Panc1 (cell line): Measurements from ENCODE around the gene E2F3. TPM values are rescaled to one million over a fixed set of nuclear protein-coding genes. Genes with fewer than 3 reads are reported as not detected.

Experiments
- ATAC-seq: fragments of 200-7000 bp; cut with Tn5 transposase; 2 replicates; pipeline ENCODE4 v1.9.1; 2020; ENCODE audit warnings: mild to moderate bottlenecking, moderate library complexity
- BruUV-seq: library from RNA; stranded (reverse); fragments of 400-500 nt; replicated peaks from 2 replicates; lab custom pipeline; 2021; lab: Mats Ljungman, UMichigan
- CTCF ChIA-PET: fragments of 300-600 bp; sonication (Branson Sonifier 250); formaldehyde crosslinking; loops from one replicate; lab custom pipeline; 2022; ENCODE audit warnings: antibody characterized with exemption; lab: Charles Lee
- POLR2A ChIA-PET: fragments of 300-600 bp; sonication (Branson Sonifier 250); formaldehyde crosslinking; loops from one replicate; lab custom pipeline; 2022; ENCODE audit warnings: antibody characterized with exemption; lab: Charles Lee
- DNase-seq: peaks from one replicate; pipeline ENCODE4 v3.0.0-alpha.2; 2010; ENCODE audit warnings: low read depth, low spot score
- H3K27ac ChIP-seq: 2 replicates; pipeline ENCODE4 v1.5.1; 2011; ENCODE audit warnings: mild to moderate bottlenecking, low read length, inconsistent platforms
- H3K27me3 ChIP-seq: fragments of 200-500 bp; sonication (Bioruptor generic); 2 replicates; pipeline ENCODE4 v1.6.0; 2014; ENCODE audit warnings: low read length, inconsistent platforms; ENCODE audit not compliant: control insufficient read depth, insufficient read depth
- H3K36me3 ChIP-seq: fragments of 200-500 bp; sonication (Bioruptor generic); 2 replicates; pipeline ENCODE4 v1.5.1; 2014; ENCODE audit warnings: inconsistent platforms, mild to moderate bottlenecking, low read length, moderate library complexity; ENCODE audit not compliant: control insufficient read depth, insufficient read depth
- H3K4me1 ChIP-seq: 2 replicates; pipeline ENCODE4 v1.5.1; 2011; ENCODE audit warnings: inconsistent platforms, mild to moderate bottlenecking, low read length, moderate library complexity; ENCODE audit not compliant: control insufficient read depth, insufficient read depth
- H3K4me3 ChIP-seq, 2 experiments: 2 replicates each; pipeline ENCODE4 v1.5.1; 2011 to 2012; ENCODE audit warnings: low read depth in 2 of 2, low read length in 2 of 2, mild to moderate bottlenecking in 2 of 2, inconsistent platforms in 1 of 2, moderate library complexity in 1 of 2
- H3K9me3 ChIP-seq: fragments of 200-500 bp; sonication (Bioruptor generic); 2 replicates; pipeline ENCODE4 v1.5.1; 2014; ENCODE audit warnings: low read depth, mild to moderate bottlenecking, inconsistent platforms, low read length, moderate library complexity; ENCODE audit not compliant: control insufficient read depth, insufficient read depth
- POLR2AphosphoS5 ChIP-seq: IDR thresholded peaks from 2 replicates; pipeline ENCODE4 v1.6.1; 2012; ENCODE audit warnings: mild to moderate bottlenecking, low read depth, low read length, moderate library complexity
- SIN3A ChIP-seq: IDR thresholded peaks from 2 replicates; pipeline ENCODE4 v1.6.1; 2012; ENCODE audit warnings: low read depth, mild to moderate bottlenecking, low read length, moderate library complexity, borderline replicate concordance; ENCODE audit not compliant: insufficient read depth
- TCF7L2 ChIP-seq: IDR thresholded peaks from 2 replicates; pipeline ENCODE4 v1.6.1; 2011; ENCODE audit warnings: mild to moderate bottlenecking, low read depth, low read length, inconsistent platforms
- in situ Hi-C: cut with HindIII; loops from 2 replicates; pipeline ENCODE4 v1.10.0; 2016; ENCODE audit warnings: low sequenced_read_pairs, low pct_unique_long_range_greater_than_20kb
- intact Hi-C: fragments of 100-400 bp; cut with micrococcal nuclease; formaldehyde crosslinking; loops from one replicate; pipeline ENCODE4 v1.10.0; 2022; ENCODE audit not compliant: unreplicated experiment
- total RNA-seq: library from RNA; stranded (reverse); gene quantifications from one replicate; pipeline ENCODE4 v1.2.1, GENCODE V29; 2021; ENCODE audit not compliant: unreplicated experiment
- TF ChIP-seq, protein P1 (sequence below), 2 experiments: IDR thresholded peaks; 2 replicates each; pipeline ENCODE4 v1.6.1; 2011 to 2012; ENCODE audit warnings: low read depth in 2 of 2, control low read depth in 1 of 2, low read length in 1 of 2, mild to moderate bottlenecking in 1 of 2, moderate library complexity in 1 of 2; ENCODE audit not compliant: insufficient read depth in 1 of 2
- TF ChIP-seq, protein P2 (sequence below): fragments of 450-650 bp; IDR thresholded peaks from 2 replicates; pipeline ENCODE4 v1.5.1; 2017; ENCODE audit warnings: mild to moderate bottlenecking

E2F3 gene
- total RNA-seq, 1 experiment from 2014 or later, result 31.0 TPM

DNA sequence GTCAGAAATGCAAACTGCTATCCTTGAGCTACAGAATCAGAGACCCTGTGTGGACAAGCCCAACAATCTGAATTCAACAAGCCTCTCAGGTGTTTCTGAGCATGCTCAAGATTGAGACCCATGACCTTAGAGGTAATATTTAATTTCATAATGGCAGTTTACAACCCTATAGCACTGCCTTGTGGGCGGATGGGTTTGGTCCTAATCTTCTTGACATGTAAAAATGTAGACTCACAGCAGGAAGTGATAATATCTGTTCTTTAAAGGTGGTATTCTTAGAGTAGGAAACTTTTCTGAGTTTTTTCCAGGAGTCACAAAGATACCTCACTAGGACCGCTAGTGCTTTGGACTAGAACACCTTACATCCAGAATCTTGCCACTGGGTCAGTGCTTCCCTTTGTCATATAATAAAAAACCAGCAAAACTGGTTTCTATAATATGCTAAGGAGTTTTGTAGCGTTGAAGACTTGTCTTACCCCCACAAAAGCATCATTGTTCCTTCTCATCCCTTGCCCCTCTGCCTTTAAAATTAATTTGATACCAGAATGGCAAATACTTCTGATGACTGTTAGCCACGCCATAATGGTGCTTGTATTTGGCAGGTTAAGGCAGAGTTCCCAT is 52.6 kb downstream of the E2F3 start:
- in situ Hi-C loops, result no loop called here
- no peaks in the 10 kb centered on the region for H3K36me3 ChIP-seq
- DNase-seq, result no peak
- ATAC-seq, result no peak
- ChIA-PET POLR2A (no interaction called here), CTCF (no interaction called here)
- no TSS peak for BruUV-seq
- TF ChIP-seq, protein P1, sequence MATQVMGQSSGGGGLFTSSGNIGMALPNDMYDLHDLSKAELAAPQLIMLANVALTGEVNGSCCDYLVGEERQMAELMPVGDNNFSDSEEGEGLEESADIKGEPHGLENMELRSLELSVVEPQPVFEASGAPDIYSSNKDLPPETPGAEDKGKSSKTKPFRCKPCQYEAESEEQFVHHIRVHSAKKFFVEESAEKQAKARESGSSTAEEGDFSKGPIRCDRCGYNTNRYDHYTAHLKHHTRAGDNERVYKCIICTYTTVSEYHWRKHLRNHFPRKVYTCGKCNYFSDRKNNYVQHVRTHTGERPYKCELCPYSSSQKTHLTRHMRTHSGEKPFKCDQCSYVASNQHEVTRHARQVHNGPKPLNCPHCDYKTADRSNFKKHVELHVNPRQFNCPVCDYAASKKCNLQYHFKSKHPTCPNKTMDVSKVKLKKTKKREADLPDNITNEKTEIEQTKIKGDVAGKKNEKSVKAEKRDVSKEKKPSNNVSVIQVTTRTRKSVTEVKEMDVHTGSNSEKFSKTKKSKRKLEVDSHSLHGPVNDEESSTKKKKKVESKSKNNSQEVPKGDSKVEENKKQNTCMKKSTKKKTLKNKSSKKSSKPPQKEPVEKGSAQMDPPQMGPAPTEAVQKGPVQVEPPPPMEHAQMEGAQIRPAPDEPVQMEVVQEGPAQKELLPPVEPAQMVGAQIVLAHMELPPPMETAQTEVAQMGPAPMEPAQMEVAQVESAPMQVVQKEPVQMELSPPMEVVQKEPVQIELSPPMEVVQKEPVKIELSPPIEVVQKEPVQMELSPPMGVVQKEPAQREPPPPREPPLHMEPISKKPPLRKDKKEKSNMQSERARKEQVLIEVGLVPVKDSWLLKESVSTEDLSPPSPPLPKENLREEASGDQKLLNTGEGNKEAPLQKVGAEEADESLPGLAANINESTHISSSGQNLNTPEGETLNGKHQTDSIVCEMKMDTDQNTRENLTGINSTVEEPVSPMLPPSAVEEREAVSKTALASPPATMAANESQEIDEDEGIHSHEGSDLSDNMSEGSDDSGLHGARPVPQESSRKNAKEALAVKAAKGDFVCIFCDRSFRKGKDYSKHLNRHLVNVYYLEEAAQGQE (IDR thresholded peaks at IDR 0.05; ENCODE audit: insufficient read depth in 1 of 2, low read depth in 2 of 2, low read length in 1 of 2), result no peak
- TF ChIP-seq SIN3A, result no peak
- TF ChIP-seq, protein P2, sequence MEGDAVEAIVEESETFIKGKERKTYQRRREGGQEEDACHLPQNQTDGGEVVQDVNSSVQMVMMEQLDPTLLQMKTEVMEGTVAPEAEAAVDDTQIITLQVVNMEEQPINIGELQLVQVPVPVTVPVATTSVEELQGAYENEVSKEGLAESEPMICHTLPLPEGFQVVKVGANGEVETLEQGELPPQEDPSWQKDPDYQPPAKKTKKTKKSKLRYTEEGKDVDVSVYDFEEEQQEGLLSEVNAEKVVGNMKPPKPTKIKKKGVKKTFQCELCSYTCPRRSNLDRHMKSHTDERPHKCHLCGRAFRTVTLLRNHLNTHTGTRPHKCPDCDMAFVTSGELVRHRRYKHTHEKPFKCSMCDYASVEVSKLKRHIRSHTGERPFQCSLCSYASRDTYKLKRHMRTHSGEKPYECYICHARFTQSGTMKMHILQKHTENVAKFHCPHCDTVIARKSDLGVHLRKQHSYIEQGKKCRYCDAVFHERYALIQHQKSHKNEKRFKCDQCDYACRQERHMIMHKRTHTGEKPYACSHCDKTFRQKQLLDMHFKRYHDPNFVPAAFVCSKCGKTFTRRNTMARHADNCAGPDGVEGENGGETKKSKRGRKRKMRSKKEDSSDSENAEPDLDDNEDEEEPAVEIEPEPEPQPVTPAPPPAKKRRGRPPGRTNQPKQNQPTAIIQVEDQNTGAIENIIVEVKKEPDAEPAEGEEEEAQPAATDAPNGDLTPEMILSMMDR, result no peak
- peaks cover 15% of the 10 kb centered on the region; the same call in 1 of the 2 replicates for H3K4me1 ChIP-seq
- intact Hi-C loops, result no loop called here
- H3K27ac ChIP-seq, result no peak overlapping the region
- no peaks in the 10 kb centered on the region for H3K27me3 ChIP-seq
- no peaks in the 10 kb centered on the region for H3K9me3 ChIP-seq
- no peak overlapping the region for H3K4me3 ChIP-seq

GRCh38 chr6:20455251-20455940 is 53.7 kb downstream of the E2F3 start:
- in situ Hi-C loops, result no loop called here
- H3K27ac ChIP-seq, result no peak overlapping the region
- no peak for DNase-seq
- intact Hi-C loops, result no loop called here
- ChIA-PET CTCF (no interaction called here), POLR2A (no interaction called here)
- no peaks in the 10 kb centered on the region for H3K9me3 ChIP-seq
- TF ChIP-seq SIN3A (no peak), TCF7L2 (no peak), POLR2AphosphoS5 (no peak)
- TF ChIP-seq, protein P1 (IDR thresholded peaks at IDR 0.05; ENCODE audit: insufficient read depth in 1 of 2, low read depth in 2 of 2, low read length in 1 of 2), result no peak
- TF ChIP-seq, protein P2, result no peak
- no peaks in the 10 kb centered on the region for H3K27me3 ChIP-seq
- ATAC-seq, result no peak
- H3K36me3 ChIP-seq, result no peaks in the 10 kb centered on the region
- H3K4me1 ChIP-seq, result peaks cover 15% of the 10 kb centered on the region; the same call in 1 of the 2 replicates
- no TSS peak for BruUV-seq
- no peak overlapping the region for H3K4me3 ChIP-seq
